Measurements from ENCODE around the gene PLP2.

DNA sequence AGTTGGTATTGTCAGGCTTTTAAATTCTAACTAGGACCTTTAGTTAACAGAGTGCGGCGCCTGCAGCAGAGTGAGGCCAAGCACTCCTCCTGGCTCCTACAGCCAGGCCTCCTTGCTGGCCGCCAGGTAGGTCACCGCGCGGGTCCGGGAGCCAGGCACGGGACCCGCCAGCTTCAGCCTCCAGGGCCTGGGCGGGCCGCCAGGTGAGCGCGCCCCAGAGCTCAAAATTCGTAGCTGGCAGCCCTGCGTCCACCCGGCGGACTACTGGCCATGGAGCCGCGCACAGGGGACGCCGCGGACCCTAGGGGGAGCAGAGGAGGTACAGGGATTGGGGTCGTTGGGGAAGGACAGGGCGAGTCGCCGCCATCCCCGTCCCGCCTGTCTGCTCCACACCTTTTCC is 9.1 kb upstream of the PLP2 start, which contains the start of gene MAGIX:
- TF ChIP-seq, protein P1, sequence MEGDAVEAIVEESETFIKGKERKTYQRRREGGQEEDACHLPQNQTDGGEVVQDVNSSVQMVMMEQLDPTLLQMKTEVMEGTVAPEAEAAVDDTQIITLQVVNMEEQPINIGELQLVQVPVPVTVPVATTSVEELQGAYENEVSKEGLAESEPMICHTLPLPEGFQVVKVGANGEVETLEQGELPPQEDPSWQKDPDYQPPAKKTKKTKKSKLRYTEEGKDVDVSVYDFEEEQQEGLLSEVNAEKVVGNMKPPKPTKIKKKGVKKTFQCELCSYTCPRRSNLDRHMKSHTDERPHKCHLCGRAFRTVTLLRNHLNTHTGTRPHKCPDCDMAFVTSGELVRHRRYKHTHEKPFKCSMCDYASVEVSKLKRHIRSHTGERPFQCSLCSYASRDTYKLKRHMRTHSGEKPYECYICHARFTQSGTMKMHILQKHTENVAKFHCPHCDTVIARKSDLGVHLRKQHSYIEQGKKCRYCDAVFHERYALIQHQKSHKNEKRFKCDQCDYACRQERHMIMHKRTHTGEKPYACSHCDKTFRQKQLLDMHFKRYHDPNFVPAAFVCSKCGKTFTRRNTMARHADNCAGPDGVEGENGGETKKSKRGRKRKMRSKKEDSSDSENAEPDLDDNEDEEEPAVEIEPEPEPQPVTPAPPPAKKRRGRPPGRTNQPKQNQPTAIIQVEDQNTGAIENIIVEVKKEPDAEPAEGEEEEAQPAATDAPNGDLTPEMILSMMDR (conservative IDR thresholded peaks at IDR 0.05 in 1 of 2, IDR thresholded peaks at IDR 0.05 in 1 of 2; ENCODE audit: low read depth in 1 of 2, low read length in 2 of 2), result no peak
- TF ChIP-seq EZH2 (IDR thresholded peaks at IDR 0.05; ENCODE audit: low read length, missing control alignments), result no peak
